ELR (cell line): ENCODE results near the gene CENPM.

Experiments used
- DNase-seq: peaks from one replicate; pipeline ENCODE4 v3.0.0-alpha.2; 2015; ENCODE audit warnings: low read depth

The CENPM gene

DNA sequence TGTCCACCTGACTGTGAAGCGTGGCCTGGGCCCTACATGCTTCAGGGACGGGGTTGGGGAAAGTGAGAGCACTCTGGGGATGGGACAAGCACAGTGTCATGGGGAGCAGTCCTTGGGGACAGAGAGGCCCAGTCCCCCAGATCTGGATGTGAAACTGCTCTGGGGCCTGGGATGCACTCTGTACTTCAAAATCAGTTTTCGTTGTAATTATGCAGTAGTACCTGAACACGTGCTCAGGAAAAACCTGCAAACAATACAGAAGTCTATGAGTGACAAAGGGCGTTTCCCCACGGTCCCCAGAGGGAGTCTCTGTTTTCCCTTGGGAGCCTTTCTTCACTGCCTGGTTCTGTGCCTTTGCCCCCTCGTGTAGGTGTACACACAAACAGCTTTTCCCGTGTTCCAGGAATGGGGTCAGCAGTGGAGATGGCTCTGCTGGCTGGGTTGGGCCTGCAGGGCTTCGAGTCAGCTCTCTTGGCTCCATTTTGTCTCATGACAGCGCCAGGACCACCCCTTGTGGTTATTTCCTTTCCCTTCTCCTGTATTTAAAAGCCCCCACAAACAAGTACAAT is 15.2 kb downstream of the CENPM start:
- DNase-seq = no peak

- DNase-seq = no peak
Observed at GRCh38 chr22:41929418-41929810, 17.5 kb downstream of the CENPM start.

- DNase-seq = no peak
Observed at GRCh38 chr22:41928593-41929417, 18.1 kb downstream of the CENPM start.

- DNase-seq = no peak
Observed at GRCh38 chr22:41927813-41928212, 19.1 kb downstream of the CENPM start.

DNA sequence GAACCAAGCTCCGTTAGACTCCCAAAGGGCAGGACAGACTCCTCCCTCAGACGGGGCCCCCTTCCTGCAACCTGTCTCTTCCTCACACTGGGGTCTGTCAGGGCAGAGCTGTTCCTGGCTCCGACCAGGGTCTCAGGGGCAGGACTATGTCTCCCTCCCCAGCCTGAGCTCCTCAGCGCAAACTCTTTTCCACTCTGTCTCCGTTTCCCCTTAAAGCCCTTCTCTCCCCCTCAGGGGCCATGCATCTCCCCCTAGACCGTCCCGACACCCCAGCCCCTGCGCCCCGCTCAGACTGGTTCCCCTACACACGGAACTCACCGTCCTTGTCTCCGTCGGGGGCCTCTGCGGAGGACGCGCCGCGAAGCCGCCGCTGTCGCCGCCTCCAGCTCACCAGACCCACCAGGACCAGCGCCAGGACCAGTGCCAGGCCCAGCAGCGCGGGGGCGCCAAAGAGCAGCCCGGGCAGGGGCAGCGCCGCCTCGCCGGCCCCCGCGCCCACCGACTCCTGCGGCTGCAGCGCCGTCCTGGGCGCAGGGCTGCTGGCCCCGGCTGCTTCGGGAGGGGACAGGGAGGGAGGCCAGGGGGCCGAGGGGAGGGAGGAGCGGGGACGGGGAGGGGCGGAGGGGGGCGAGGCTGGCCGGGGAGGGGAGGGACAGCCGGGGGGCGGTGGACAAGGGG is 21.0 kb downstream of the CENPM start:
- peak; percentile 53 for DNase-seq

GRCh38 chr22:41923595-41924276 is 23.2 kb downstream of the CENPM start:
- DNase-seq = no peak

DNA sequence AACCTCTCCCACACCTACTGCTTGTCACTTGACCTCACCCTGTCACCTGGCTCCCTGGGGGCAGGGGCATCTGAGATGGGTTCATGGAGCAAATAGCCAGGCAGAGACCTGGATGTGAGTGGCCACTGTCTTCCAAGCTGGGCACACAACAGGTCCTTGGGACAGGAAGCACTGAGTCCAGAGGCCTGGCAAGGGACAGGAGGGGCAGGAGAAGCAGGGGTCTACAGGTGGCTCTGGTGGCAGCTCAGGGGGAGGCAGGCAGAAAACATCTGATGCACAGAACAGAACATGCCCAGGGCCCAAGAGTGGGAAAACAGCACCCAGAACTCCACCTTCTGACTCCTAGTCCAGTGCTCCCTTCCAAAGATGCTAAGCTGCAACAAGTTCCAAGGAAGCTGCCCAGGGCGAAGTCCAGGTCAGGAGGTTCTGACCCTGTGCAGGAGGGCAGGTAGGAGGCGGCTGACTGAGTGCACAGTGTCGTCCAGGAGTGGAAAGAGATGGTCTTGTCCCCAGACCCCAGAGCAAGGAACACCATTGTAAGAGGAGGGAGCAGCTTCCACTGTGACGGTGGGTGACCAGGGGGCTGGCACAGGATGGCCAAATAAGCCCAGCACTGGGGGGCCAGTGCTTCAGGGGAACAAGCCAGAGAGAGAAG is 23.9 kb downstream of the CENPM start:
- DNase-seq = no peak

DNA sequence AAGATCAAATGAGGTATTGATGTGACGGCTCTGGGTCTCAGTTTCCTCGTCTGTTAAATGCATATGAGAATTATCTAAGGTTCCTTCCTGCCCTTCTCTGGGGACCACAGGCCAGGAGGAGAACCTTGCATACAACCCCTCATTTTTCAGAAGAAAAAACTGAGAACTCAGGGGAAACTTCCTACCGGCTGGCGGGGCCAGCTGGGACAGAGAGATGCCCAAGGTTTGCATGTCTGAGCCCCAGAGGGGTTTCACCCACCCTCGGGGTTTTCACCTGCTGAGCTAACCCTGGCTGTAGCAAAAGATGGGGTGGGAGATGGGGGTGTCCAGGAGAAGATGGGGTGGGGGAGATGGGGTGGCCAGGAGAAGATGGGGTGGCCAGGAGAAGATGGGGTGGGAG is 24.6 kb downstream of the CENPM start:
- DNase-seq = no peak

GRCh38 chr22:41920271-41920976 is 26.5 kb downstream of the CENPM start:
- no peak for DNase-seq

DNA sequence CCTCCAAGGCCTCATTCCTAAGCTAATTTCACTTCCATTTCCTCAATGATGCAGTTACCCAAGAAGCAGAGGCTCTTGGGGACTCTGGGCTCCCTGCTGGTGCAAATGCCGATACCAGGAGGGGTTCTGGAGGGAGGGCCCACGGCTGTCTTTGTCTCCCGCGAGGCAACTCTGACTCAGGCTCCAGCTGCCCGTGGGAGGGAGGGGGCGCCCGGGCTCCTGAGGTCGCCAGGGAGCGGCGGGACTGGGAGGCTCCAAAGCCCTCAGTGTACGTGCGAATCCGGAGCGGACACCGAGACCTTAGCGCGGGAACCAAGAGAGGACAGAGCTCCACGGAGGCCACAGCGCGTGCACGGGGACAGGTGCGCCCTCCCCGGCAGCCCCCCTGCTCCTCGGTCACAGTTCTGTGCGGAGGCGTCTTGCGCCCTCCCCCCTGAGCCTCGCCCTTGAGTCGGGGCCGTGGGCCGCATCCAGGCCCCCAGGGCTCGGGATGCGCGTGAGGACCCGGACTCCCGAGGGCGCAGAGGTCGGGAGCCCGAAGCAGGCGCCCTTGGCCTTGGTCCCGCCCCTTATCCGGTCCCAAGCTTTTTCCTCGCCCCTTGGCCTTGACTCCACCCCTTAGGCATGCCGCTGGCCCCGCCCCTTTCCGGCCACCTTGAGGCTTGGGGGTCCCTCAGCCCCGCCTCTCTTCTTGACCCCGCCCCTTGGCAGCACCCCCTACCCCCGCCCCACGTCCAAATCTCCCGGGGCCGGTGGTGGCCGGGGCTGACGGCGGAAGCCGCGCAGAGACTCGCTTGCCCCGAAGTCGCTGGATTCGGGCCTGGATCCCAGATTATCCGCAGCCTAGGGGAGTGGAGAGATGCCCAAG is 27.4 kb downstream of the CENPM start:
- DNase-seq = peak; percentile 45

- peak; percentile 73 for DNase-seq
Observed at GRCh38 chr22:41917903-41918791, 28.8 kb downstream of the CENPM start.

GRCh38 chr22:41917375-41917902 is 29.5 kb downstream of the CENPM start:
- DNase-seq = no peak

GRCh38 chr22:41916745-41917358 is 30.1 kb downstream of the CENPM start:
- no peak for DNase-seq

GRCh38 chr22:41915786-41916493 is 31.0 kb downstream of the CENPM start:
- DNase-seq = no peak

DNA sequence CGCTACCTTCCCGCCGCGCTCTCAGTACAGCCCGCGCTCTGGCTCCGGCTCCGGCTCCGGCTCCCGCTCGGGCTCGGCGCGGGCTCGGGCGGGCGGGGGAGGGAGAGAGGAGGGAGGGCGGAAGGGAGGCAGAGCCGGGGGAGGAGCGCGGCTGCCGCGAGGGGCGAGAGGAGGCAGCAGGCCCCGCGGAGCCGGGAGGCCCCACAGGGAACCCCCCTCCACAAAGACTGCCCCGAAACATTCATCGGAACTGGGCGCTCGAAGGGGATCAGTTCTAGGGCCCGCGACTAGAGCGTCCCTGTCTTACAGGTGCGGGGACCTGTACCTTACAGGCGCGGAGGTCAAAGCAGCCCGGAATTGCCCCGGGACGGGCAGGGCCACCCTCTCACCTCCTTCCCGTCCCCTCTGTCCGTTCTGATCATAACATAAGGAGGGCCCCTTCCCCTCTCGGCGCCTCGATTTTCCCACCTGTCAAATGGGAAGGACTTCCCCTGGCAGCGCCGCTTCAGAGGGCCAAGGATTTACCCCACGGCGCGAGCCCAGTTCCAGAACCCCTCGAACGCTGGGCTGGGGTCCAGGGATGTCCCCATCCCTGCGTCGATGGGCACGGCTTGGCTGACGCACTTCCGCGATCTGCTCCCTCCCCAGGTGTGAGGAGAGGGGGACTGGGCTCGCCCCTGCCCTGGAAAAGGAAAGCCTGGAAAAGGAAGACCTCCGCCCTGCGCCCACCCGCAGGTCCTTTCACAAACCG is 31.7 kb downstream of the CENPM start, which contains the start of gene SHISA8:
Gene SHISA8 (minus strand): TSS at position 40 of the 751 bp plus-strand sequence. CDS start 407 bp downstream, outside the sequence.
- peak; percentile 48 for DNase-seq

GRCh38 chr22:41914611-41915034 is 32.3 kb downstream of the CENPM start:
- no peak for DNase-seq
